Eye (tissue), 1 donor: ENCODE data around the gene MISP3.

Source experiments
- DNase-seq: peaks from one replicate; pipeline ENCODE4 v3.0.0-alpha.2; 2015

Gene MISP3

GRCh38 chr19:14054099-14054498, 18.5 kb upstream of the MISP3 start:
- DNase-seq: no peak

GRCh38 chr19:14054721-14055120, 17.9 kb upstream of the MISP3 start:
- DNase-seq: no peak

- DNase-seq: no peak
Observed at GRCh38 chr19:14055396-14055795, 17.2 kb upstream of the MISP3 start.

- no peak for DNase-seq
Observed at GRCh38 chr19:14056069-14056666, 16.4 kb upstream of the MISP3 start.

GRCh38 chr19:14056741-14057356, 15.7 kb upstream of the MISP3 start:
- peak; percentile 24 for DNase-seq

GRCh38 chr19:14058182-14059092, 14.1 kb upstream of the MISP3 start:
- DNase-seq: no peak

- no peak for DNase-seq
Observed at GRCh38 chr19:14059093-14059480, 13.5 kb upstream of the MISP3 start.

GRCh38 chr19:14059652-14060155, 12.9 kb upstream of the MISP3 start:
- DNase-seq: no peak

GRCh38 chr19:14061081-14061749, 11.4 kb upstream of the MISP3 start:
- DNase-seq: no peak

GRCh38 chr19:14061751-14062557, 10.6 kb upstream of the MISP3 start, which contains the start of gene PALM3:
TSS of gene PALM3 (minus strand) at chr19:14062076. CDS start at chr19:14061980, 96 bp downstream.
- peak; percentile 36 for DNase-seq

GRCh38 chr19:14062558-14062855, 10.1 kb upstream of the MISP3 start:
- no peak for DNase-seq

GRCh38 chr19:14063105-14063504, 9.5 kb upstream of the MISP3 start:
- DNase-seq: no peak

- no peak for DNase-seq
Observed at GRCh38 chr19:14066134-14066533, 6.5 kb upstream of the MISP3 start.

GRCh38 chr19:14070268-14071050, 2.1 kb upstream of the MISP3 start:
- no peak for DNase-seq

GRCh38 chr19:14073261-14073924, 807 bp downstream of the MISP3 start:
- peak; percentile 86 for DNase-seq

- DNase-seq: peak; percentile 72
Observed at GRCh38 chr19:14073925-14074838, 1.6 kb downstream of the MISP3 start.

- no peak for DNase-seq
Observed at GRCh38 chr19:14078411-14078810, 5.8 kb downstream of the MISP3 start.

- peak; percentile 100 for DNase-seq
Observed at GRCh38 chr19:14080887-14081796, 8.6 kb downstream of the MISP3 start.
